Umbilical cord (tissue), 2 donors: ENCODE measurements around the gene ATP1A3. TPM values are rescaled to one million over a fixed set of nuclear protein-coding genes. Genes with fewer than 3 reads are reported as not detected.

Source experiments
- DNase-seq: peaks from one replicate; pipeline ENCODE4 v3.0.0-alpha.2; 2015; ENCODE audit warnings: low spot score
- total RNA-seq: library from RNA; depleted of rRNA; stranded (reverse); fragments of >200 nt; gene quantifications from one replicate; pipeline ENCODE4 v1.2.3, GENCODE V29; 2014; ENCODE audit warnings: low replicate concordance; ENCODE audit not compliant: insufficient read depth

ATP1A3 gene
- total RNA-seq, 1 donor from 2014 or later: 3.4 TPM

DNA sequence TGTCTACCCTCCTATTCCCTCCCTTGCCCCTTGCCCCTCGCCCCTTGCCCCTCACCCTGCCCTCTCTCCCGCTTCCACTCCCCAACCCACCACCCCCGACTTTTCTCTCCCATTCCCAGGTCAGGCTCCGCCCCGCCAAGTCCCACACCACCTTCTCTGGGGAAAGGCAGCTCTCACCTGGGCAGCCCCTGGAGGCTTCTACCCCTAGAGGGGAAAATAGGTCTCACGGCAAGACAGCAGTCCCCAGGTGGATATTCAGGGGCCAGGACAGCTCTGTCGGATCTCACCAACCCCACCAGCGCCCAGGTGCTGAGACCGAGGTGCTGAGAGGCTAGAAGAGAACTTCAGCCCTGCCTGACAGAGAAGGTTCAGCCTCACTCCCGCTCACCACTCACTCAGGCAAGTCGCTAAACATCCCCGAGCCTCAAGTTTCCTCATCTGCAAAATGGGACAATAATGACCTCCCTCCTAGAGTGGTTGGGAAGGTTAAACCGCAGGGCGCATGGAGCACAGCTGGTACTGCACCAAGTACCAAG is 64.4 kb downstream of the ATP1A3 start:
- no peak for DNase-seq

DNA sequence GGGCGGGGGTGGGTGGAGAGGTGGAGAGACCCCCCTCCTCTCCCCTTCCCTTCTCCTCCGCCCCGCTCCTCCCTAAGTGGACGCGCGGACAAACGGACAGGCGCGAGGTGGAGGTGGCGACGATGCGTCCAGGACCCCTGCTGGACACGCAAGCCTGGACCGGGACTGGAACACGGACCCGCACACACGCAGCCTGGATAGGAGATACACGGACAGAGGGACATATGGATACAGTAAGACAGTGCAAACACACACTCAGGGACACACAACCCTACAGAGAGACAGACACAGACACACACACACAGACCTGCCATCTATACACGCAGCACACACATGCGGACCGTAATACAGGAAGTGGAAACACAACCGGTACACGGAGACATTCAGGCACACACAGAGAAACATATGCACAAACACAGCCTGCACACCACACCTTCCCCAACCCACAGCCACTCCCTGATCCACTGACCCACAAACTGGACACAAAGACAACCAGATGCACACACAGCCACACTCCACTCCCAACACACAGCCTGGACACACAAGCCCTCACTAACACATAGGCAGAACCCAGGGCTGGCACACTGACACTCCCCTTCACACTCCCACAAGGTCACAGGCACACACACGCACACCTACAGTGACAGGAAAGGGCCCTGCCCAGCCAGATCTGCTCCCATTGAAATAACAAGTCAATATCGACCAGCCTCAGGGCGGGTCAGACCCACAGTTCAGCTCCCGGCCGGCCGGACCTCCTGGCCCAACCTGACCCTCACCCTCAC is 65.1 kb downstream of the ATP1A3 start:
- no peak for DNase-seq

DNA sequence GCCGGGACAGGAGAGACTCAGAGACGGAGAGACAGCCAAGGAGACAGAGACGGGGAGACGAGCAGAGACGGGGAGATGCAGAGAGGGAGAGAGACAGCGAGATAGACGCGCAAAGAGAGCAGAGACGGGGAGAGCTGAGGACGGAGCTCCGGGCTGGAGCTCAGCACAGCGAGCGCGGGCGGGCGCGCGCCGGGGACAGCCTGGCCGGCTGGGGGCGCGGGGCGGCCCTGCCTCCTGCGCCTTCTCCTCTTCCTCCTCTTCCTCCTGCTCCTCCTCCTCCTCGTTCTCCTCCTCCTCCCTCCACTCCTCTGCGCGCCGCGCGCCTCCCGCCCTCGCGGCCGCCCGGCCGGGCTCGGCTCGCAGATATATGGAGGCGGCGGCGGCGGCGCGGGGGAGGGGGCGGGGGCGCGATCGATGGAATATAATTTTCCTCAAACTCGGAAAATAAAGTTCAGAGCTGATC is 65.8 kb downstream of the ATP1A3 start, which contains the start of gene ERFL:
ERFL (minus strand) TSS at position 229 of the 463 bp plus-strand sequence. CDS start 15,530 bp downstream, outside the sequence.
- peak; percentile 21 for DNase-seq

DNA sequence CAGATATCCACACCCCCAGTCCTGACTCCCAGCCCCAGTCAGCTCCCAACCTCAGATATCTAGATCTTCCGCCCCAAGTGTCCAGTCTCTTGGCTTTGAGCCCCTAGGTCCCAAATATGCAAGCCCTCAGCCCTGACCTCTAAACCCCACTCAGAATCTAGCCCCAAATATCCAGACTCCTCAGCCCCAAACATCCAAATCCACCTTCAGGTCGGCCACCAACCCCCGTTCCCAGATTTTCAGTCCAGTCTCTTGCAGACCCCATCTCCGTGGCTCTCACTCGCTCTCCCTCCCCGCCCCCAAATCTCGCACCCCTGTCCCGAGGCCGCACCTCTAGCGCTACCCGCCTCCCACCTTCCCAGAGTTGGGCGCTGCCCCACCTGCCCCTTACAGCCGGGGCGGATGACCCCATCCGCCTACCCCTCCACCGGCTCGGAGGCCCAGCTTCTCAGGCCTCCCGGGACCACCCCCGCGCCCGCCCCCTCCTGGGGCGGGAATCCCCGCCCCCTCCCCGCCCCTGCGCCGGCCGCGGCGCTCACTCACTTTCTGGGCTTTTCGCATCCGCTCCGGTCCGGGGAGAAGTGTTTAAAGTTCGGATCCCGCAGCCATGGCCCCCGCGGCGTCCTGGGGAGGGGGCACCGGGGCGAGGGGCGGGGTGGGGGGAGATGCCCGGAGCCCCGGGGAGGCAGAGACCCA is 66.4 kb downstream of the ATP1A3 start:
- no peak for DNase-seq

DNA sequence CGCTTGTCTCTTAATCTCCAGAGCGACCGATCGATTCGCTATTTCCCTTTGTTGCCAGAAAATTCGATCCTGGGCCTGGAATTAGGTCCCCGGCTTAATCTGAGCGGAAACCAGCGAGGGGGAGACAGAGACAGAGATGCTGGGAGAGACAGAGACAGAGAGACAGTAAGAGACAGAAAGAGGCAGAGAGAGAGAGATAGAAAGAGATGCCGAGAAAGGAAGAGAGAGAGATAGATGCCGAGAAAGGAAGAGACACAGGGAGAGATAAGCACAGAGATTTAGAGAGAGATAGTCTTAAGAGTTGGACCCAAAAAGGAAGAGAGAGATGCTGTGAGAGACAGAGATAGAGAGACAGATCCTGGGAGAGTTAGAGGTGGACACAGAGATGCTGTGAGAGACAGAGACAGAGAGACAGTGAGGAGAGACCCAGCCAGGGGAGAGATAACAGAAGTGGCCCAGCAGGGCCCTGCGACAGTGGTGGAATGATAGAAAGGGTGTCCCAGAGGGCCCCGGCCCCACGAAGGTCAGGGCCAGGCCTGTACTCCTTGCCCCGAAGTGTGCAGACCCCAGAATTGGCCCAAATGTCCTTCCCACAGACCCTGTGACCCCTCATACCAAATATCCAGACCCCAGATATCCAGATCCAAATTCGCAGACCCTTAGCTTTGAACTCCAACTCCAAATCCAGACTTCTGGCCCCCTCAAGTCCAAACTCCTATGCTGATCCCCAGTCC is 67.1 kb downstream of the ATP1A3 start:
- no peak for DNase-seq

DNA sequence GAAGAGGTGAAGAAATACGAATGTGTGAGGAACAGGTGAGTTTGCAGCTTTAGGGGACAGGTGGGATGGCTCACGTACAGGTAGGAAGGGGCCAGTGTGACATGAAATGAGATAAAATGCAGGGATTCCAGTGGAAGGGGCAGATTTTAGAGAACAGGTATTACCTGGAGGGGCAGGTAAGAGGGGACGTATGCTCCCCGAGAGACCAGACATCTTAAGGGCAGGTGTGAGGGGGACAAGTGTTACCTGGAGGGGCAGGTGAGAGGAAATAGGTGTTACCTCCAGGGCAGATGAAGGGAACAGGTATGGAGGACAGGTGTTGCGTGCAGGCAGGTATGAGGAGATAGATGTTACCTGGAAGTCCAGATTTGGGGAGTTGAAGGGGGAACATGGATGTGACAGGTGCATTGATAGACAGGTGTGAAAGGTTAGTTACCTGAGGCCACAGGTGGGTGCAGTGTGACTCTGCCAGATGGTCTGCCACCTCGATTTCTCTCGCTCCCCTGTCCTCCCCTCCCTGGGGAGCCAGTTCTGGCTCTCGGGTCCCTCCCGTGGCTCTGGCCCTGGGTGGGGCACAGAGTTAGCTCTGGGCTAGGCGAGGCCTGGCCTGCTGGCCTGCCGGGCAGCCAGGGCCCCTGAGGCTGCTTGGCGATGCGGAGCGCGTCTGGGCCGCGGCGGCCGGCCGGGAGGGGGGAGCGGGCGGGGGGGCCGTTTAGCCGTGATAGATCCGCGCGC is 67.8 kb downstream of the ATP1A3 start:
- DNase-seq: no peak

DNA sequence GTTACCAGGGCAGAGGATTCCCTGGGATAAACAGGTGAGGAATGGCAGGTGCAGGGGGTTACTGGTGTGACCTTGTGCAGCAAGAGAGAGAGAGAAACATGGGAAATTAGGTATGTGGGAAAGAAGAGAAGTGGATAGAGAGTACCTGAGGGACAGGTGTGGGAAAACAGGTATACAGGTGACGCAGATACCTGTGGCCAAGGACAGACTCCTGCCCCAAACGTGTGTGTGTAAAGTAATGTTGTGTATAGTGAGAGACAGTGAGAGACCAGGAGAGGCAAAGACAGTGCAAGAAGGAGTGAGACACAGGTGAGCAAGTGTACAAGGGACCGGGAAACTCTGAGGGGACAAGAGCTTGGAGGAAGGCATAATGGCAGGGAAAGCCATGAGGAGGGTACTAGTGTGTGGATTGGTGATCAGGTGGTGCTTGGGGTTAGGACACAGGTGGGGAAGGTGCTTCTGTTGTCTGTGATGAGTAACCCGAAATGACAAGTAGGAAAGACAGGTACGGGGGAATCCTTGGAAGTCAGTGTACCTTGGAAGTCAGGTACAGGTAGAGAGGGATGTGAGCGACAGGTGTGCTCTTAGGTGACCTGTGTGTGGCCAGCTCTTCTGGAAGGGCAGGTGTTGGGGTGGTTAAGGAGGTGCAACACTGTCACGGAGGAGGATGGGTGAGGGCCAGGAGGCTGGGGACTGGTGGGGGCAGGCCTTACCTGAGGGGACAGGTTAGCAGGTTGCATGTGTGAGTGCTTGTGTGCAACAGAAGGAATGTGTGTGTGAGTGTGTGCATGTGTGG is 68.6 kb downstream of the ATP1A3 start:
- DNase-seq: no peak

DNA sequence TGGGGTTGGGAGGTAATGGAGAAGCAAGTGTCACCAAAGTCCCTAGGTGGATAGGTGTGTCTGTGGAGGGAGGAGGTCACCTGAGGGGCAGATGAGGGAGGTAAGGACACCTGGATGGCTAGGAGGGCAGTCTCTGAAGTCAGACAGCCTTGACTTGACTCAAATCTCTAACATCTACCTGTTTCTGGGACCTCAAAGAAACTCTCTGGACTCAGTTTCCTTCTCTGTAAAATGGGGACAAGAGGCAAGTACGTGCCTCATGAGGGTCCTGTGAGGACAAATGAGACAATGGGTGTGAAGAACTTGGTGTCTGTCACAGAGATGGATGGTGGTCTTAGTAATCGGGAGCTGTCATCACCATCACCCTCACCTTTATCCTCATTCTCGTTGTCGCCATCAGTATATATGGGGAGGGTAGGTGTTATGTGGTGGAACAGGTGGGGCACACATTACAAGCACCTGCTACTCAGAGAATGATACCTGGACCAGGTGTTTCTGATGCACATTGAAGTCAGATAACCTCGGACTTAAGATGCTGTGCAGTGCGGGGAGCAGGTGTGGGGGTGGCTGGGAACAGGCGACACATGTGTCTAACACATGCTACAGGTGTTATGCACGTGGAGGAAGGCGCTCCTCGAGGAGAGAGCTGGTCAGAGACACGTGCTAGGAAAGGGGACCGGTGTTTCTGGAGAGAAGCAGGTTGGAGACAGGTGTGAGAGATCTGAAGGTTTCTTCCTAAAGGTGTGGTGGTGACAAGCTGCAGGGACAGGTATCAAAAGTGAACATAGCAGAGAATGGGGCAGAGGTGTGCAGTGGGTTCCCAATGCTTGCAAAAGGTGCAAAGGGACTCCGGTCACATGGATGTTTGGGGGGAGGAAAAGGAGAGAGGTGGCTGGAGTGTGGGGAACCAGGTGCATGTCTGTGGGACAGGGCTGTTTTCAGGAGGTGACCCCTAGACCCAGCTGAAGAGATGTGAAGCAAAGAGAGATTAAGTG is 69.6 kb downstream of the ATP1A3 start:
- no peak for DNase-seq

DNA sequence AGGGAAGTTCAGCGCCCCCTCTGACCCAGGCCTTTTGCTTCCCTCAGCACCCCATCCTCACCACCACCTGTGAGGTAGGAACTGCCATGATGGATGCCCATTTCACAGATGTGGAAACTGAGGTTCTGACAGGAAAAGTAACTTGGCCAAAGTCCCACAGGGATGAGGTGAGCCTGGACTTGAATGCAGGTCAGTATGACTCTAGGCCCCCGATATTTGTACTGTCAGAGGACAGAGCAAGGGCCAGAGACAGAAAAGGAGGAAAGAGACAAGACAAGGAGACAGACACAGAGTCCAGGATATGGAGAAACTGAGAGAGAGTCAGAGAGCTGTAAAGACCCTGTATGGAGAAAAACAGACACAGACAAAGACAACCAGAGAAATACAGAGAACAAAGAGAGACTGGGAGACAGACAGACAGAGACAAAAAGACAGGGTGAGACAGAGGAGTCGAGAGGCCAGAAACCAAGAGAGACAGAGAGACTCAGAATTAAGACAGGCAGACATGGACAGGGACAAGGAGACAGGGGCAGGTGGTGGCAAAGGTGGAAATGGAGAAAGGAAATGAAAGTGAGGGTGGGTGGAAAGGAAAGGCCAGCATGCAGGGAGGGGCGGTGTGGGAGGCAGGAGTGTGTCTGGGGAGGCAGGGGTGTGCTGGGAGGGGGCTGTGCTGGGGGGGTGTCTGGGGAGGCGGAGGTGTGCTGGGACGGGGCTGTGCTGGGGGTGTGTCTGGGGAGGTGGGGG is 70.8 kb downstream of the ATP1A3 start:
- no peak for DNase-seq

DNA sequence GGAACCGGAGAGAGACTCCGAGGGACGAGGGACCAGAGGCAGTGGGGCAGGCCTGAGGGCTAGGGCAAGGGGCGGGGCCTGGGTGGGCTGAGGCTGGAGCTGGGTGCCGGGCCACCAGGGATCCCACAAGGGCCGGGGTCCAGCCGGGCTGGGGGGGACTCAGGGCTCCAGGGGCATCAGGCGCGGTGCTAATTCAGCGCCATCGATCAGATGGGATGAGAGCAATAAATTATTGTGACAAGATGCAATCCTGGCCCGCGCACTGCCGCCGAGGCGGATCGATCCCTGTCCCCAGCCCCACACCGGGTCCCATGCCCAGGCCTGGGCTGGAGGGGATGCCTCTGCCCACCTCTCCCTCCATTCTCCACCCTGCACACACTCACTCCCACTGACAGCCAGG is 71.4 kb downstream of the ATP1A3 start:
- DNase-seq: no peak

DNA sequence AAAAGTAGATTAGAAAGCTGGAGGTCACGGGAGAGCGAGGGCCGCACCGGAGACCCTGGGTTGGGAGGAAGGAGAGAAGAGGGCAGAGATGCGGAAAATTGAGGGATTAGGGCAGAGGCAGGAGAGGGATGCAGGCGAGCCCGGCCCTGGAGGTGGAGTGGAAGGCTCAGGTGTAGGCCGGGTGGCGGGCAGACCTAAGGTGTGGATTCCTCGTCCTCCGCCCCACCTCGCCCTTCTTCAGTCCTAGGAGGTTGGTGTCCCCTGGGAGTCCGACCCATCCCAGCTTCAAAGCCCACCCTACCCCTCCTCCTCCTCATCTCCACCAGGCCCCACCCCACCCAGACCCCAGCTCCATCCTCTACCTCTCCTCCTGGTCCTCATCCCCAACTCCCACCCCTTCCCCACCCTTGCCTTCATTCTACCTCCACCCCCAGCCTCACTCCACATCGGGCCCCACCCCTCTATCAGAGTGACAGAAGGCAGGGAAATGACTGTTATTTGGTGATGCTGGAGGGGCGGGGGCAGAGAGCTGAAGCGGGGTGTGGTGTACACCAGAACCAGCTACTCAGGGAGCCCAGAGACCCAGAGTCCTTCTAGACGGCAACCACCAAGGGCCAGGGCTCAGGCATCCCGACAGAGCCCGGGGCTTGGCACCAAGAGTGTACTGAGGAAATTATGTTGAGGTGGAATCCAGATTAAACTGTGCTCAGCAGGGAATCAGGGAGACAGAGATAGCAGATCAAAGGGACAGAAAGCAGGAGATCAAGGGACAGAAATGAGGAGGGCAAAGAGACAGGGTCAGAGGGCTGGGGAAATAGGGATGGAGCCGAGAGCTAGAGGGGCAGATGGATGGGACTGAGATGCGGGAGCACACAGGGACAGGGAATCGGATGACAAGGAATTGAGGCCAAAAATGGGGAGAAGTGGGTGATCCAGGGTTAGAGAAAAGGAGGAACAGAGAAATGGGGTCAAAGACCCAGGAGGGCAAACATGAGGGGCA is 72.2 kb downstream of the ATP1A3 start:
- no peak for DNase-seq

DNA sequence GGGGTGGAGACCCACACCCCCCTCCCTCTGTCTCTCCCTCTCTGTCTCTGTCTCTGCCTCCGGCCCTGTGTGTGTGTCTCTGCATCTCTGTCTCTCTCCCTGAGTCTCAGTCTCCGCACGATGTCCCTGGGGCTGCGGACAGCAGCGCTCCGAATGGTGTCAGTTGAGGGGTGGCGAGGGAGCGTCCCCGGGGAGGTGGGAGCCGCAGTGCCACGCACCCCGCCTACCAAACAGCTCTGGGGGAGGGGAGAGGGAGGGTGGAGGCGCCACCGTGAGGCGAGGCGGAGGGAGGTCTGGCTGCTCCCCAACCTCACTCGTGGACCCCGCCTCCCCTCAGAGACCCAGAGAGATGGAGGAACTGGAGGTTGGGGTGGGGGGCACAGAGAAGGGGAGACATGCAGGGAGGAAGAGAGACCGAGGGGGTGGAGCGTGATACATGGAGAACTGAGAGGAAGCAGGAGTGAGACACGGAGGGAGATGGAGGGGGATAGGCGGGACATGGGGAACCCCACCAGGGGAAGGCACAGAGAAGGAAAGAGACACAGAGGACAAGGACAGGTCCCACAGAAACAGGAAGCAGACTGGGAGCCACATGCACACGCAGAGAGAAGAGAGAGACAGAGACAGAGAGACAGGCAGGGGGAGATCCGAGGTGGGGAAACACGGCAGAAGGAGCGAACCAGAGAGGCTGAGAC is 73.0 kb downstream of the ATP1A3 start:
- no peak for DNase-seq

DNA sequence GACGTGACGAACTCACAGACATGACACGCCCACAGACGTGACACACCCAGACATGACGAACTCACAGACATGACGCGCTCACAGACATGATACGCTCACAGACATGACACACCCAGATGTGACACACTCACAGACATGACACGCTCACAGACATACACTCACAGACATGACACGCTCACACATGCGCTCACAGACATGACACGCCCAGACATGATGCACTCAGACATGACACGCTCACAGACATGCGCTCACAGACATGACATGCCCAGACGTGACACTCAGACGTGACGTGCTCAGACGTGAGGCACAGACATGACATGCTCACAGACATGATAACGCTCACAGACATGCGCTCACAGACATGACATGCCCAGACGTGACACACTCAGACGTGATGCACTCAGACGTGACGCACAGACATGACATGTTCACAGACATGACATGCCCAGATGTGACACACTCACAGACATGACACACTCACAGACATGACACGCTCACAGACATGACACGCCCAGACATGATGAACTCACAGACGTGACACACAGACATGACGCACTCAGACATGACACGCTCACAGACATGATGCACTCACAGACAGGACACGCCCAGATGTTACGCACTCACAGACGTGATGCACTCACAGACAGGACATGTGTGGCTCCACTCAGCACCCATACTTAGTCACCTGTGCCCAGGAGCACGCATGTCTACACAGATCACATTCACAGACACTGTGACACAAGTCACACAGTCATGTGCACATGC is 73.9 kb downstream of the ATP1A3 start:
- no peak for DNase-seq

DNA sequence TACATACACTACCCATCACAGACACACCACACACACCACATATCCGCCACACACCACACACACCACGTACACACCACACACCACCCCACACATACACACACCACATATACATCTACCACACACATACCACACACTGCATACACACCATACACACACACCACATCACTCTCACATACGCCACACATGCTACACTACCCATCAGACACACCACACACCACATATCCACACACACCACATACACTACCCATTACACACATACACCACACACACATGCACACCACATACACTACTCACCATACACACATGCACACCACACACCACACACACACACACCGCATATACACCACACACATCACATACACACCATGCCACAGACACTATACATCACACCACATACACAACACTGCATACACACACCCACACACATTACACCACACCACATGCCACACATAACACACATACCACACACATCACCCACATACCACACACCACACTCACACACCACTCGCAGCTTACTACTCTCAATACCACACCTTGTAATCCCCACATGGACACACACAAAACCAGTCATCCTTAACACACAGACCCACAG is 75.3 kb downstream of the ATP1A3 start:
- DNase-seq: no peak

DNA sequence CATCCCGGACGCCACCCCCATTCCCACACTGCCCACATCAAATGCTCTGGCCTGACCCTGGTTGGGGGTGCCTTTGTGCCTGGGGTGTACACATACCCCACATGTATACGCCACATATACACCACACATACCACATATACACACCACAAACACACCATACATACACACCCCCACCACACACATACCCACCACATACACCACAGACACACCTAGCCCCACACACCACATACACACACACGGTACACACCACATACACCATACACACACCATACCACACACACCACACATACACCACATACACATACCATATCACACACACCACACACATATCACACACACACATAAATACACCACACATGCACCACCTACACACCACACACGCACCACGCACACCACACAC is 75.9 kb downstream of the ATP1A3 start:
- no peak for DNase-seq
